Stimulated activated CD4-positive, alpha-beta T cell treated with anti-CD3 and anti-CD28 coated beads, Interleukin-2, amount 100 ng/mL, for 24 hours (primary cell): ENCODE data around the gene AGMO.

ENCODE experiments used
- DNase-seq, 2 donors: peaks; one replicate each; pipeline ENCODE4 v3.0.0-alpha.2; 2020

AGMO gene

GRCh38 chr7:15378494-15379145 lies 183.2 kb downstream of the AGMO start:
- DNase-seq = no peak

DNA sequence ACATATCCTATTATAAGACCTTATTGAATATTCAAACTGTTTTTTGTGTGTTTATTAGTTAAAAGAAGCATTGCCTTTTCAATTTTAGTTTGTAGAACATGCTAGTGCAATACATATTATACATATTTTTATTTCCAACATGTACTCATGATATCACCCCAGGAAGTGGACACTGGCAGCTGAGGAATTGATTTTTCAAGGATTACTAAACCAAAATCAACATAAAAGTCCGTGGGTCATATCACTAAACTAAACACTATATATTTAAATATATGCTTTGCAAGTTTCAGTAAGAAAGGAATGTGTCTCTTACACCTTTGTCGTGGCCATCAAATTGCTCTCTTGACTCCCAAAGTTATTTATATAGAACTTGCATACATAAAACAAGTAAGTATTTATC lies 185.2 kb downstream of the AGMO start:
- DNase-seq = no peak

DNA sequence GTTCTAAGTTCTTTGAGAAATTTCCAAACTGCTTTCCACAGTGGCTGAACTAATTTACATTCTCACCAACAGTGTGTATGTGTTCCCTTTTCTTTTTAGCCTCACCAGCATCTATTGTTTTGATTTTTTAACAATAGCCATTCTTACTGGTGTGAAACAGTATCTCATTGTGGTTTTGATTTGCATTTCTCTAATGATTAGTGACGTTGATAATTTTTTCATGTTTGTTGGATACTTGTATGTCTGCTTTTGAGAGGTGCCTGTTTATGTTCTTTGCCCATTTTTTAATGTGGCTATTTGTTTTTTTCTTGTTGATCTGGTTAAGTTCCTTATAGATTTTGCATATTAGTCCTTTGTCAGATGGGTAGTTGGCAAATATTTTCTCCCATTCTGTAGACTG lies 191.4 kb downstream of the AGMO start:
- DNase-seq = no peak

DNA sequence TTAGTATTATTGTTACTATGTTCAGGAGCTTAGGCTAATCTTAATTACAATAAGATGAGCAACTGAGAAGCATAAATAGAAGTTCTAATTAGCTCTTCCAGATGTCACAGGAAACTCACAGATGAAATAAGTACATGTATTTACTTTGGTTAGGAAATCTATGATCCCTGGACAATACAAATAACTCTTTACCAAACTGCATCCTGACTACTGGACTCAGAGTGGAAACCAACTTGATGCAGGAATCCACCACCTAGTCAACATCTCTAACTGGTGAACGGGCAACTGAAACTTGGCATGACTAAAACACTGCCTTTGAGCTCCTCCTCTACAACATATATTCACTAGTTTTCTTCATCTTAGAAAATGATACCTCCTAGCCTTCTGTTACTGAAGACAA lies 193.2 kb downstream of the AGMO start:
- DNase-seq = no peak

DNA sequence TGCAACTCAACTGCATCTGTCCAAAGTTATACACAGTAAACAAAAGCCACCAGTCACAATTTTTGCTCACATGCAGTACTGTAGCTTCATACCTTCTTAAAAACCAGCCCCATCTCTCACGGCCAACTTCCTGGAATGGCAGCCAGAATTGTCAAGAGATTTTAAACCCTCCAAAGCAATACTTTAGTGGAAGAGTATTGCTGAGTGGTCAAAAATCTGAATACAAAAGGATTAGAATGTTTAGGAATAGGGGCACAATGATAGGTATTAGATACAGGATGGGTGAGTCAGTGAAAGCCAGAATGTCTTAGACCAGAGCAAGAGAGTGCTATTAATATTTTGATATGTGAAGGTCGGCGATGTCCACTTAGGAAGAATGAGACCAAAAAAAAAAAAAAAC lies 193.9 kb downstream of the AGMO start:
- no peak for DNase-seq

DNA sequence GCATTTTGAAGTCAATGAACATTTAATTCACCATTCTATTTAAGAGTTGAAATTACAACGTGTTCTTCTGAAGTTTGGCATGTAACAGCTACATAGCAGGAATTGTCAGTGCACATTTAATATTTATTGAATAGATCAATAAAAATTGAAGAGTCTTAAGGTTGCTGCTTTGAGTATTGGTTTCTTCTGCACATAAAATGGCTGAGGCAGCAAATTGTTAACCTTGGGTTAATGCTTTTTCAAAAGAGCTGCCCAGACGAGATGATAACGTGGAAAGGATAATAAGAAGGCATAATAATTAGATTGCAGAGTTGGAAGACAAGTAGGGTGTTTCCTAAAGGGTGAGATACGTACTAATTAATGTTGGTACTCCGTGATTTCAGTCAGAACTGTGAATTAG lies 203.7 kb downstream of the AGMO start:
- no peak for DNase-seq

DNA sequence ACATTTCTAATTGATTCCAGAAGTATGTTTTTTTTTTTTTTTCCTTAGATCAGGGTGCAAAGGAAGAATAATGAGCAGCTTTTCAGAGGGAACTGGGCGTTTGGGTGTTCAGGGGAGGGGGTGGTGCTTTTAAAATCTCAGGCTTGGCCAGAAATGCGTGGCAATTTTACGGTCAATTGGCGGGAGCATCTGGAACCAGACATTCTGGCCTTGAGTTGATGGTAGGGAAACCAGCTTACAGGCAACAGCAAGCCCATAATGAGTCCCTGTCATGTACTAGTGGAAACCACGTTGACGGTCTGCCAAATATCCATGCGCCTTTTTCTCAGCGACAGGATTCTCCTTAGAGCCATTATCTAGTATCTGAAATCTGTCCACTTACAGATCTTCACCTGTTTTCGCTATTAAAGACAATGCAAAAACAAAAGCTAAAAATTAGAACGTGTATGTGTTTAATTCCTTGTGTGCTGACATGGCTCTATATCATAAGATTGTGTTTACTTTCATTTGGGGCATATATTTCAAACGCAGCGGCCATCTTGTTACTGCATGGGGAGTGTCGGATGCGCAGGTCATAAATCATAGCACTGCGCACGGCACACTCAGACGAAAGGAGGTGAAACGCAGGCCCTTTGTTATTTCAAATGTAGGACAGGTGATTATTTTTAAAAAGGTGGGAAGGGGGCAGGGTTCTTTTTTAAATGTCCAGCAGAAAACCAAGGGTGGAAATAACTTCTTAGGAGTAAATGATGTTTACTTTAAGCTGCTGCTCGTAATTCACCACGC lies 209.2 kb downstream of the AGMO start:
- no peak for DNase-seq

- DNase-seq = no peak
Observed at GRCh38 chr7:15345216-15345615, 216.6 kb downstream of the AGMO start.

GRCh38 chr7:15341817-15342216 lies 220.0 kb downstream of the AGMO start:
- no peak for DNase-seq

DNA sequence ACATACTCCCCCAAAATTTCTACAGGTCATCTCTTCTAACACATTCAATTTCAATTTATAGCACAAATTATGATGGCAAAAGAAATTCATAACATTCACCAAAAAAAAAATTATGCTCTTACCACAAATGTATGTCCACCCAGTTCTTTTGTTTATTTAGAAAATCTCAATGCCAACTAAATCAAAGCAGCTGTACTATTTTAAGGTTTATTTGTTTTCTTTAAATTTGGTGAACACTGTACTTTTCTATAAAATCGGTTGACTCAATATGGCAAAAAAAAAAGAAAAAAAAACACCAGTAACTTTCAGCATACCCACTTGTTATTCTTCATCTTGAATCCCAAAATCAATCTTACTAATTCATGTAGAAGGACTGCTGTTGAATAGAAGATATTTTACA lies 225.7 kb downstream of the AGMO start:
- DNase-seq = no peak

DNA sequence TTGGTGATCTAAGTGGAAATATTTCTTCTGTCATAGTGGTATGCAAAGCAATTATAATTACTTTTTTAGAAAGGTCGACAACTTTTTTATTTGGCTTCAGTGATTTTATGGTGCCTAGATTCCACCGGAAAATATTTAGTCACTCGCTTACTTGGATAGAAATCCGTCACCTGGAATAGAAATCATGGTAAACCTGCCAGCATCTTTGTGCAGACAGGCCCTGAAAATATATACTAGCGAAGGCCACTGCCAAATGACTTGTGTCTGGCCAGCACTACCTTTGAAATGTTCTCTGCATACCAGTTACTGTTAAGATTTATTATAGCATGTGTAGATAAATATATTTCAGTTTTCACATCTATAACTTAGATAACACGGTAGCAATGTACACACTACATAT lies 226.4 kb downstream of the AGMO start:
- DNase-seq = no peak

DNA sequence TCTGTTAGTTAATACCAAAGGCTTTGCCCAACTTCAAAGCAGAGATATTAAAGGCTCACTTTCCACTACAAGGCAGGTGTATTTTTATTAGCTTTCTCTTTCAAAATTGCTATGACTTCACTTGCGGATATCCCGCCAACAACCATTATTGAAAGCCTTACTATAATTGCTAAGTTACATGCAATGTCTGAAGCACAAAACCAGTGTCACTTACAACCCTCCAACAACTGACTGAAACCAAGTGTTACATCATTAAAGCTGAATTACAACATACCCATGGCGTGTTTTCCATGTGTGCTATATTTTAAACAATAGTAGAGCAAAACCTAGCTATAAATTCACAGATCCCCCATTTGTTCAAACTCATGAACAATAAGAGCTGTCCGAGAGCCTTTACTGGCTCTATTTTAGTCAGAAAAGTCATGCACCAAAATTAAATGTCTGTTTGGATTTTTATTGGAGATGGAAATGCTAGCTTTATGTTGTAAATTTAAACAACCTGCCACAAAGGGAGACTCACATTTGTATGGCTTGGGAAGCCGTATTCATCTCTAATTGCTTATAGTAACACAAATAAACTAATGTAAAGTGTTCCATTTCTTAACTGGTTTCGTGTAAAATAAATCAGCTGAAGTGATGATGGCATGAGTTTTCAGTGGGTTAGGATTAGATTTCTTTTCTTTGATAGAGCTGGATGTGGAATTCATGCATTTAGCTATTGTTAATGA lies 227.1 kb downstream of the AGMO start:
- DNase-seq = no peak

- no peak for DNase-seq
Observed at GRCh38 chr7:15332956-15333355, 228.9 kb downstream of the AGMO start.

DNA sequence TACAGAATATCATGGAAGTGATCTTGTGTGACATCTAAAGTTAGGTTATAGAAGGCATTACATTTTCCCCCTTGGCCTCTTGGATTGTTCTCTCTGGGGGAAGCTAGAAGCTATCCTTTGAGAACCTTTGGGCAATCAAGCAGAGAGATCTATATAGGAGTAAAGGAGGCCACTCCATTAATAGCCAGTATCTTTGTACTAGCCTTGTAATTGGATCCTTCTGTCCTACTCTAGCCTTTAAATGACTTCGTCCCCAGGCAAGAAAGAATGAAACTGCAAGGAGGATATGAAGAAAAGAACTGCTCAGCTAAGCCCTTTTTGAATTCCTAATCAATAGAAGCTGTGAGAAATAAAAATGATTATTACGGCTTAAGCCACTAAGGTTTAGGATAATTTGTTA lies 230.9 kb downstream of the AGMO start:
- no peak for DNase-seq

DNA sequence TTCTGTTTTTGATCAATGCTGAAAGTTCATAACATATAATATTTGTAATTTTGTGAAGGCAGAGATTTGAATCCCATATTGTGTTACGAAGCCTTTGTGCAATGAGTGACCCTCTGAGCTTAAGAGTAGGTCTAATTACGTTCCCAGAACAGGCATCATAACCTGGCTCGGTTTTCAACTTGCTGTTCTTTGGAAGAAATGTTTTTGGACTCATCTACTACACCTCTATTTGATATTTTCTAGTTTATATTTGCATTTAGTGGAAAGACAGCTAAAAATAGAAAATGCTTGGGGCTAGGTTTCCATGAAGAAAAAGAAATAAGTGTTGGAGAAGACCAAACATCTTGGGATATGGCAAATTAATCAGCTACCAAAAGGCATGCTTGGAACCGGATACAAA lies 234.8 kb downstream of the AGMO start:
- no peak for DNase-seq

- DNase-seq = no peak
Observed at GRCh38 chr7:15326044-15326644, 235.7 kb downstream of the AGMO start.

GRCh38 chr7:15323550-15323949 lies 238.3 kb downstream of the AGMO start:
- no peak for DNase-seq

DNA sequence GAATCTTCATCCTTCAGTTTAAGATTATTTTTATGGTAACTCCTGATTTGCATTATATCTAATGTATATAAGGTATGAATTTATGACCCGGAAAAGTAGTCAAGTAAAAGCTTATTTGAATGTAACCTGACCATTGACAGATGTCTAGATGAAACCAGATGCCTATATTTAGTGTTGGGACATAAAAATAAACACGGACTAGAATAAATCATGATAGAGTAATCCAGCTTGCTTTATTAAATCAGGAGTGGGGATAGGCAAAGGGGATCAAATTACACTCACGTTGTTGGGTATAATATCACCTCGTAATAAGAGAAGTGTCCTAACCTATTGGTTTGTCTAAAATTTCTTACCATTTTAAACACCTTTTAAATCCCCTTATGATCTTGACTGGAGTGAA lies 244.6 kb downstream of the AGMO start:
- DNase-seq = no peak

- DNase-seq = no peak
Observed at GRCh38 chr7:15315678-15316077, 246.1 kb downstream of the AGMO start.

DNA sequence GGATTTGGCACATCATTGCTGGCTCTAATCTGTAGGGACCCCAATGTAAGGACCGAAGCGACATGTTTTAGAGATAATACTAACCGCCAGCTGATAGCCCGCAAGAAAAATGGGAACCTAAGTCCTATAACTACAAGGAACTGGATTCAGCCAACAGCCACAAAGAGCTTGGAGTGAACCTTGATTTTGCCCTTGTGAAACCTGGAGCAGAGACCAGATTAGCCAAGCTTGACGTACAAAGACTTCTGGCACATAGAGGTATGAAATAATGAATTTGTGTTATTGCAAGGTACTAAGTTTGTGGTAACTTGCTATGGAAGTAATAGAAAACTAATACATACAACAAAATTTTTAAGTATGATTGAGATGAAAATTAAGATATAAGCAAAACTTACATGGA lies 246.9 kb downstream of the AGMO start:
- DNase-seq = no peak

DNA sequence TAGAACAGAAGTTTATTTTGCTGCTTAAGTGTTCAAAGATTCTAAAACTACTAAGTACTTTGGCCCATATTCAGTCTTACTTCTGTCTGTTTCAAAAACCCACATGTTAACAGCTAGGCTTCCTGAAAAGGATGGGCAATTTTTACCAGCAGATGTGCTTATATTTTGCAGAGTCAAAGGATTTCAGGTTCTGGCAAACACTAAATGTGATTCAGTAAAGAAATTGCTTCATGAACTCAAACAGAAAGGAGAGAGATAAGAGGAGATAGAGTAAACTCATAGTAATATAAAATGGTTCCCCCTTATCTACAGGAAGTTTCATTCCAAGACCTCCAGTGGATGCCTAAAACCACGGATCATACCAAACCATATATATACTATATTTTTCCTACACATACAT lies 248.5 kb downstream of the AGMO start:
- no peak for DNase-seq

DNA sequence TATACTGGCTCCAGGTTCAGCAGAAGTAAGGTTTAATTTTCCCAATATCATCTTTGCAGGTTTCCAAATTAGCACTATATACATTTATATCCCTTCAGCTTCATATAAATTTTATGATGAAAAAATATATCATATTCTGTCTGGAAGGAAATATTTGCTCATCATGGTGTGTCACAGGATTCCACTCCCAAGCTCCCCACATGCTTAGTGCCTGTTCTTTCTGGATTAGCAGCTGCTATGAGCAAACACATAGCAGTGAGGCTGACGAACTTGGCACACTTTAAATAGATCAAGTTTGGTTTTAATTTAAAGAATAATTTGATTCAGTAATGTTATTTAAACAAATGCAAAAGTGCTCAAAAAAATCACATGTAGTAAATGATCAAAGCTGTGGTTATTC lies 251.9 kb downstream of the AGMO start:
- DNase-seq = no peak

DNA sequence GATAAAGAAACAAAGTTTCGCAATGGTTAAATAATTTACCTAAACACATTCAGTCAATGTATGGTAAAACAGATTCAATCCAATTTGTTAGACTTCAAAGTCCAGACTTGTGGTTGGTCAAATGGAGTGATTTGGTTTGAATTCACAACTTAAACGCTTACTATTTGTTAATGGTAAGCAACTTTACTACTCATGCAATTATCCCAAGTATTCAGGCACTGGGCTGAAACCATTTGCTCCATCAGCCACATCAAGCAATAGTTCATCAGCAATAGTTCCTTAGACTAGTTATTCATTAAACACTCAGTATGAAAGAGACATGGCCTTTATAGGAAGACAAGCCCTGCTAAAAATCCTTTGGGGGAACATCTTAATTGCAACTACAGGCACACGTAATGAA lies 253.0 kb downstream of the AGMO start:
- DNase-seq = no peak

DNA sequence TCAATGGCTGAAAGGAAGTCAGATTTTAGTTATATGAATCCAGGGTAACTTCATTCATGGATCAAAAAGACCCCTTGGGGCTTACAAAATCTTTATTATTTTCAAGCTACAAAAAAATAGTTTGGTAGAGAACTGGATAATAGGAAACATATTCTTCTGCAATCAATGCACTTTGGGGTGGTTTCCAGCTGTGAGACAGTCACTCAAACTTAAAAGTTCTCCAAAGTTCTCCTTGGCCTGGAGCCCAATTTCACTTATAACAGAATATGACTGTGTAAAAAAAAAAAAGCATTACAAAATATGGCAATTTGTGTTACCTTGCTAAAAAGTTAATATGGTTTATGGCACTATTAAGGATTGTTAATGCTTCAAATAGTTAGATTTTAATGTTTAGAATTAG lies 255.5 kb downstream of the AGMO start:
- no peak for DNase-seq
